ENCODE results near the gene MBD3. TPM values are rescaled to one million over a fixed set of nuclear protein-coding genes. Genes with fewer than 3 reads are reported as not detected.

MBD3 gene
- total and polyA plus RNA-seq, 2 of the 4 experiments (the other 2 are of a cell fraction): 42.5 to 66.3 TPM

GRCh38 chr19:1593501-1593772, 772 bp upstream of the MBD3 start:
- no peak overlapping the region for H2BK20ac ChIP-seq (ENCODE audit: low read depth, low read length)
- peaks cover 10% of the 10 kb centered on the region; the same call in 1 of the 2 replicates for H3K9me1 ChIP-seq (ENCODE audit: insufficient read depth, low read length)
- H4K20me1 ChIP-seq (ENCODE audit: insufficient read depth, low read length): peaks cover 26% of the 10 kb centered on the region
- H3K4me1 ChIP-seq (ENCODE audit: control insufficient read depth, insufficient read depth, low read length): peaks cover 11% of the 10 kb centered on the region
- dilution Hi-C loops (cut with HindIII; ENCODE audit: low sequenced_read_pairs, unreplicated experiment) (no loop called here), in situ Hi-C loops (cut with MboI; ENCODE audit: low sequenced_read_pairs) (no loop called here), intact Hi-C loops (cut with micrococcal nuclease) (no loop called here)
- H3K23ac ChIP-seq (ENCODE audit: low read depth, low read length): peak overlapping the region; percentile 89; the same call in 1 of the 2 replicates
- peak overlapping the region; percentile 63; the same call in 1 of the 2 replicates for H3K9ac ChIP-seq (ENCODE audit: low read depth, low read length)
- H3K9me3 ChIP-seq (ENCODE audit: control insufficient read depth, insufficient read depth, low read length): no peaks in the 10 kb centered on the region
- no peak overlapping the region for H3K56ac ChIP-seq (ENCODE audit: extremely low read depth, insufficient read depth, low read length)
- peak overlapping the region; percentile 92 for H2AFZ ChIP-seq (replicated peaks; ENCODE audit: low read length, poor library complexity)
- H3K27ac ChIP-seq (ENCODE audit: insufficient read depth, low read length): no peak overlapping the region; the same call in 1 of the 2 replicates
- WGBS, 2 experiments (ENCODE audit: extremely low coverage in 2 of 2, insufficient read length in 1 of 2): 58% methylated on average over 4 of the region's 10 CpGs; no CpG with 5 or more reads in 1 of the 2 experiments
- H3K36me3 ChIP-seq (ENCODE audit: control insufficient read depth, insufficient read depth, low read length): peaks cover 18% of the 10 kb centered on the region
- H3K4me2 ChIP-seq (ENCODE audit: low read depth, low read length): no peak overlapping the region; the same call in 1 of the 2 replicates
- no peak overlapping the region for H3K18ac ChIP-seq (ENCODE audit: low read depth, low read length)
- H2BK15ac ChIP-seq (ENCODE audit: low read depth, low read length): no peak overlapping the region
- no peaks in the 10 kb centered on the region for H3K27me3 ChIP-seq (ENCODE audit: control insufficient read depth, insufficient read depth, low read length)
- BruUV-seq (replicated peaks): no TSS peak
- TF ChIP-seq CHD1 (IDR thresholded peaks at IDR 0.05; ENCODE audit: low read depth, low read length): no peak
- TF ChIP-seq SMC3 (IDR thresholded peaks at IDR 0.05; ENCODE audit: low read depth, low read length): no peak
- TF ChIP-seq MAZ (IDR thresholded peaks at IDR 0.05; ENCODE audit: borderline replicate concordance, low read depth, low read length): no peak
- no peak for TF ChIP-seq MXI1 (IDR thresholded peaks at IDR 0.05; ENCODE audit: borderline replicate concordance, low read depth, low read length)
- TF ChIP-seq NFE2L2 (IDR thresholded peaks at IDR 0.05; ENCODE audit: low read depth, low read length): no peak
- TF ChIP-seq RFX5 (IDR thresholded peaks at IDR 0.05; ENCODE audit: low read depth, low read length): no peak
- TF ChIP-seq POLR2A (IDR thresholded peaks at IDR 0.05; ENCODE audit: low read depth, low read length): no peak
- TF ChIP-seq USF2 (IDR thresholded peaks at IDR 0.05; ENCODE audit: low read depth, low read length): no peak
- TF ChIP-seq, protein P1, sequence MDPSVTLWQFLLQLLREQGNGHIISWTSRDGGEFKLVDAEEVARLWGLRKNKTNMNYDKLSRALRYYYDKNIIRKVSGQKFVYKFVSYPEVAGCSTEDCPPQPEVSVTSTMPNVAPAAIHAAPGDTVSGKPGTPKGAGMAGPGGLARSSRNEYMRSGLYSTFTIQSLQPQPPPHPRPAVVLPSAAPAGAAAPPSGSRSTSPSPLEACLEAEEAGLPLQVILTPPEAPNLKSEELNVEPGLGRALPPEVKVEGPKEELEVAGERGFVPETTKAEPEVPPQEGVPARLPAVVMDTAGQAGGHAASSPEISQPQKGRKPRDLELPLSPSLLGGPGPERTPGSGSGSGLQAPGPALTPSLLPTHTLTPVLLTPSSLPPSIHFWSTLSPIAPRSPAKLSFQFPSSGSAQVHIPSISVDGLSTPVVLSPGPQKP (IDR thresholded peaks at IDR 0.05; ENCODE audit: borderline replicate concordance, low read depth, low read length): no peak
- TF ChIP-seq MAFK (IDR thresholded peaks at IDR 0.05; ENCODE audit: low read depth, low read length): no peak
- no peak for TF ChIP-seq BHLHE40 (IDR thresholded peaks at IDR 0.05; ENCODE audit: low read depth, low read length)
- TF ChIP-seq CTCF (conservative IDR thresholded peaks at IDR 0.05; ENCODE audit: low read depth, low read length): no peak
- no peak for TF ChIP-seq RAD21 (IDR thresholded peaks at IDR 0.05; ENCODE audit: low read length)
- no peak for TF ChIP-seq FOS (IDR thresholded peaks at IDR 0.05; ENCODE audit: low read depth, low read length)
- TF ChIP-seq CEBPB (IDR thresholded peaks at IDR 0.05; ENCODE audit: low read depth, low read length): no peak
- TF ChIP-seq RCOR1 (IDR thresholded peaks at IDR 0.05; ENCODE audit: insufficient replicate concordance, low read length): no peak
- no peak overlapping the region for H2BK5ac ChIP-seq (ENCODE audit: low read depth, low read length, poor library complexity, severe bottlenecking)
- H4K91ac ChIP-seq (ENCODE audit: insufficient read depth, low read depth, low read length): no peak overlapping the region
- H2BK120ac ChIP-seq (ENCODE audit: low read depth, low read length): no peak overlapping the region
- no peak for ATAC-seq (ENCODE audit: low read depth)
- H2AK5ac ChIP-seq (ENCODE audit: low read depth, low read length): peak overlapping the region; percentile 47
- H4K8ac ChIP-seq (ENCODE audit: low read depth in 2 of 2, low read length in 2 of 2): peak overlapping the region; percentile 51 to 91; a peak in 2 of 4 replicates
- CTCF ChIA-PET: interaction anchor here (1.1 kb wide), 1 partner anchor 48 kb away, joined by 3 read pairs; no protein-coding TSS in a partner anchor
- H4K5ac ChIP-seq (ENCODE audit: low read depth, low read length): no peak overlapping the region
- no peak overlapping the region for H3K14ac ChIP-seq (replicated peaks; ENCODE audit: low read depth, low read length)
- no peak overlapping the region for H3K4me3 ChIP-seq (ENCODE audit: insufficient read depth, low read depth, low read length)
- peak overlapping the region; percentile 79; the same call in 1 of the 2 replicates for H3K4ac ChIP-seq (ENCODE audit: low read depth, low read length)
- POLR2A ChIA-PET (ENCODE audit: unreplicated experiment): no interaction called here
- DNase-seq: no peak
- peaks cover 8 to 53% of the 10 kb centered on the region in 2 experiments for H3K79me1 ChIP-seq (ENCODE audit: low read depth in 1 of 2, low read length in 2 of 2)
- H2AK9ac ChIP-seq (replicated peaks; ENCODE audit: low read depth, low read length, poor library complexity): no peak overlapping the region
